WERI-Rb-1 (cell line): ENCODE data around the gene SPATA46.
"Not testable (repeated sequence)": the region's sequence is repeated elsewhere in the genome, so short reads cannot be mapped to it uniquely, and the experiment has no call there.

Experiments used
- DNase-seq: peaks from one replicate; pipeline ENCODE4 v3.0.0-alpha.2; 2020
- H3K27ac ChIP-seq: fragments of 250-450 bp; sonication (Bioruptor Pico); 2 replicates; pipeline ENCODE4 v1.5.1; 2020; ENCODE audit warnings: mild to moderate bottlenecking, moderate library complexity
- H3K27me3 ChIP-seq: fragments of 250-450 bp; sonication (Bioruptor Pico); 2 replicates; pipeline ENCODE4 v1.5.1; 2021; ENCODE audit warnings: mild to moderate bottlenecking, low read depth, moderate library complexity; ENCODE audit not compliant: insufficient read depth, severe bottlenecking
- H3K36me3 ChIP-seq: fragments of 250-450 bp; sonication (Bioruptor Pico); 2 replicates; pipeline ENCODE4 v1.5.1; 2020; ENCODE audit warnings: mild to moderate bottlenecking, moderate library complexity
- H3K4me3 ChIP-seq: 2 replicates; pipeline ENCODE4 v1.5.1; 2011; ENCODE audit warnings: low read depth, mild to moderate bottlenecking, control low read depth, low read length
- H3K9me3 ChIP-seq: fragments of 250-450 bp; sonication (Bioruptor Pico); 2 replicates; pipeline ENCODE4 v1.5.1; 2021; ENCODE audit warnings: mild to moderate bottlenecking, moderate library complexity; ENCODE audit not compliant: severe bottlenecking
- CTCF ChIP-seq: IDR thresholded peaks from 2 replicates; pipeline ENCODE4 v1.5.1; 2011; ENCODE audit warnings: low read depth, mild to moderate bottlenecking, control low read depth, inconsistent platforms, low read length

Gene SPATA46

GRCh38 chr1:162353078-162353477, 23.6 kb downstream of the SPATA46 start:
- no peaks in the 10 kb centered on the region for H3K27me3 ChIP-seq
- H3K9me3 ChIP-seq, result no peaks in the 10 kb centered on the region
- no peak for TF ChIP-seq CTCF
- H3K4me3 ChIP-seq, result no peak overlapping the region
- no peak for DNase-seq
- peaks cover 32% of the 10 kb centered on the region for H3K36me3 ChIP-seq
- H3K27ac ChIP-seq, result no peak overlapping the region

GRCh38 chr1:162351874-162352273, 24.8 kb downstream of the SPATA46 start:
- H3K9me3 ChIP-seq, H3K27ac ChIP-seq, DNase-seq: not testable (repeated sequence)

GRCh38 chr1:162351246-162351842, 25.3 kb downstream of the SPATA46 start:
- no peak for DNase-seq
- TF ChIP-seq CTCF, result no peak
- H3K36me3 ChIP-seq, result peaks cover 25% of the 10 kb centered on the region
- no peaks in the 10 kb centered on the region for H3K27me3 ChIP-seq
- H3K9me3 ChIP-seq, result no peaks in the 10 kb centered on the region
- H3K4me3 ChIP-seq, result no peak overlapping the region
- H3K27ac ChIP-seq, result no peak overlapping the region

More at GRCh38 chr1:162351874-162352273, 24.8 kb downstream of the SPATA46 start:
- H3K4me3 ChIP-seq, H3K27me3 ChIP-seq: not testable (repeated sequence)
- peaks cover 26% of the 10 kb centered on the region for H3K36me3 ChIP-seq

- Histone ChIP-seq H3K4me3 (no peak overlapping the region), H3K9me3 (no peaks in the 10 kb centered on the region), H3K27ac (no peak overlapping the region), H3K36me3 (peaks cover 11% of the 10 kb centered on the region), H3K27me3 (no peaks in the 10 kb centered on the region)
- DNase-seq, result no peak
- TF ChIP-seq CTCF, result no peak
These were observed 26.9 kb downstream of the SPATA46 start for GRCh38 chr1:162349635-162350330.

GRCh38 chr1:162347281-162347680, 29.4 kb downstream of the SPATA46 start:
- Histone ChIP-seq H3K36me3 (peaks cover 18% of the 10 kb centered on the region), H3K27ac (no peak overlapping the region), H3K9me3 (no peaks in the 10 kb centered on the region), H3K27me3 (no peaks in the 10 kb centered on the region), H3K4me3 (no peak overlapping the region)
- no peak for TF ChIP-seq CTCF
- DNase-seq, result no peak

GRCh38 chr1:162343470-162343869, 33.2 kb downstream of the SPATA46 start:
- TF ChIP-seq CTCF, result no peak
- H3K9me3 ChIP-seq, result no peaks in the 10 kb centered on the region
- no peaks in the 10 kb centered on the region for H3K27me3 ChIP-seq
- no peak overlapping the region for H3K27ac ChIP-seq
- no peak overlapping the region for H3K4me3 ChIP-seq
- DNase-seq, result no peak
- peaks cover 18% of the 10 kb centered on the region for H3K36me3 ChIP-seq
